ENCODE measurements around the gene CLDN10. TPM values are rescaled to one million over a fixed set of nuclear protein-coding genes. Genes with fewer than 3 reads are reported as not detected.

Gene CLDN10
- total and polyA plus RNA-seq, 2 of the 8 experiments (the other 6 are each of a cell fraction or from before 2014, with no cell fraction given): 41.2 to 43.6 TPM

DNA sequence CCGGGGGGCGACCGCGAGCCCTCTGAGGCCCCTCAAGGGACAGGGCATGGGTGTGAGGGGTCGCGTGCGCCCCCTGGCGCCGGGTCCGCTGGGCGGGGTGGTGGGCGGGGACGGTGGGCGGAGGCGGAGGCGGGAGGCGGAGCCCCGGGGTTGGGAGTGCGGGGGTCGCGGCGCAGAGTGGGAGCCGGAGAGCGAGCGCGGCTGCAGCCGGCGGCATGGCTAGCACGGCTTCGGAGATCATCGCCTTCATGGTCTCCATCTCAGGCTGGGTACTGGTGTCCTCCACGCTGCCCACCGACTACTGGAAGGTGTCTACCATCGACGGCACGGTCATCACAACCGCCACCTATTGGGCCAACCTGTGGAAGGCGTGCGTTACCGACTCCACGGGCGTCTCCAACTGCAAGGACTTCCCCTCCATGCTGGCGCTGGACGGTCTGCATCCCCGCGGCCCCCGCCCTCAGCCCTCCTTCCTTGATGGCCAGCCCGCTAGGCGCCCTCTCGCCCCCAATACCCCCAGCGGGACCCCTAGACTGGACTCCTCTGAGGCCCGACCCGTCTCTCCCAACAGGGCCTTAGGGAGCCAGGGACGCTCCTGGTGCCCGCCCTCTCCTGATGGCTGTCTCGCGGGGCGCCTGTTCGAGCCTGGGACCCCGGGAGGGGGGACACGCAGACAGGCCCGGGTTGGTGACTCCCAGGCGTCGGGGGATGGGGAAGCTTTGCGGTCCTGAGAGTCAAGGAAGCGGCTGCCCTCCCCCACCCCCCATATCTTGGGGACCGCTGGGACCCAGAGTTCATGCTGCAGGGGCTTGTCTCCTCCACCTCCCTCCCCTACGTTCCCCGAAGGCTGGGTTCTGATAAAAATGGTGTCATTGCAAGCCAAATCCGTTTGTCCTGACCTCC, at the start of gene CLDN10 (continued):
- TF ChIP-seq, protein P1, sequence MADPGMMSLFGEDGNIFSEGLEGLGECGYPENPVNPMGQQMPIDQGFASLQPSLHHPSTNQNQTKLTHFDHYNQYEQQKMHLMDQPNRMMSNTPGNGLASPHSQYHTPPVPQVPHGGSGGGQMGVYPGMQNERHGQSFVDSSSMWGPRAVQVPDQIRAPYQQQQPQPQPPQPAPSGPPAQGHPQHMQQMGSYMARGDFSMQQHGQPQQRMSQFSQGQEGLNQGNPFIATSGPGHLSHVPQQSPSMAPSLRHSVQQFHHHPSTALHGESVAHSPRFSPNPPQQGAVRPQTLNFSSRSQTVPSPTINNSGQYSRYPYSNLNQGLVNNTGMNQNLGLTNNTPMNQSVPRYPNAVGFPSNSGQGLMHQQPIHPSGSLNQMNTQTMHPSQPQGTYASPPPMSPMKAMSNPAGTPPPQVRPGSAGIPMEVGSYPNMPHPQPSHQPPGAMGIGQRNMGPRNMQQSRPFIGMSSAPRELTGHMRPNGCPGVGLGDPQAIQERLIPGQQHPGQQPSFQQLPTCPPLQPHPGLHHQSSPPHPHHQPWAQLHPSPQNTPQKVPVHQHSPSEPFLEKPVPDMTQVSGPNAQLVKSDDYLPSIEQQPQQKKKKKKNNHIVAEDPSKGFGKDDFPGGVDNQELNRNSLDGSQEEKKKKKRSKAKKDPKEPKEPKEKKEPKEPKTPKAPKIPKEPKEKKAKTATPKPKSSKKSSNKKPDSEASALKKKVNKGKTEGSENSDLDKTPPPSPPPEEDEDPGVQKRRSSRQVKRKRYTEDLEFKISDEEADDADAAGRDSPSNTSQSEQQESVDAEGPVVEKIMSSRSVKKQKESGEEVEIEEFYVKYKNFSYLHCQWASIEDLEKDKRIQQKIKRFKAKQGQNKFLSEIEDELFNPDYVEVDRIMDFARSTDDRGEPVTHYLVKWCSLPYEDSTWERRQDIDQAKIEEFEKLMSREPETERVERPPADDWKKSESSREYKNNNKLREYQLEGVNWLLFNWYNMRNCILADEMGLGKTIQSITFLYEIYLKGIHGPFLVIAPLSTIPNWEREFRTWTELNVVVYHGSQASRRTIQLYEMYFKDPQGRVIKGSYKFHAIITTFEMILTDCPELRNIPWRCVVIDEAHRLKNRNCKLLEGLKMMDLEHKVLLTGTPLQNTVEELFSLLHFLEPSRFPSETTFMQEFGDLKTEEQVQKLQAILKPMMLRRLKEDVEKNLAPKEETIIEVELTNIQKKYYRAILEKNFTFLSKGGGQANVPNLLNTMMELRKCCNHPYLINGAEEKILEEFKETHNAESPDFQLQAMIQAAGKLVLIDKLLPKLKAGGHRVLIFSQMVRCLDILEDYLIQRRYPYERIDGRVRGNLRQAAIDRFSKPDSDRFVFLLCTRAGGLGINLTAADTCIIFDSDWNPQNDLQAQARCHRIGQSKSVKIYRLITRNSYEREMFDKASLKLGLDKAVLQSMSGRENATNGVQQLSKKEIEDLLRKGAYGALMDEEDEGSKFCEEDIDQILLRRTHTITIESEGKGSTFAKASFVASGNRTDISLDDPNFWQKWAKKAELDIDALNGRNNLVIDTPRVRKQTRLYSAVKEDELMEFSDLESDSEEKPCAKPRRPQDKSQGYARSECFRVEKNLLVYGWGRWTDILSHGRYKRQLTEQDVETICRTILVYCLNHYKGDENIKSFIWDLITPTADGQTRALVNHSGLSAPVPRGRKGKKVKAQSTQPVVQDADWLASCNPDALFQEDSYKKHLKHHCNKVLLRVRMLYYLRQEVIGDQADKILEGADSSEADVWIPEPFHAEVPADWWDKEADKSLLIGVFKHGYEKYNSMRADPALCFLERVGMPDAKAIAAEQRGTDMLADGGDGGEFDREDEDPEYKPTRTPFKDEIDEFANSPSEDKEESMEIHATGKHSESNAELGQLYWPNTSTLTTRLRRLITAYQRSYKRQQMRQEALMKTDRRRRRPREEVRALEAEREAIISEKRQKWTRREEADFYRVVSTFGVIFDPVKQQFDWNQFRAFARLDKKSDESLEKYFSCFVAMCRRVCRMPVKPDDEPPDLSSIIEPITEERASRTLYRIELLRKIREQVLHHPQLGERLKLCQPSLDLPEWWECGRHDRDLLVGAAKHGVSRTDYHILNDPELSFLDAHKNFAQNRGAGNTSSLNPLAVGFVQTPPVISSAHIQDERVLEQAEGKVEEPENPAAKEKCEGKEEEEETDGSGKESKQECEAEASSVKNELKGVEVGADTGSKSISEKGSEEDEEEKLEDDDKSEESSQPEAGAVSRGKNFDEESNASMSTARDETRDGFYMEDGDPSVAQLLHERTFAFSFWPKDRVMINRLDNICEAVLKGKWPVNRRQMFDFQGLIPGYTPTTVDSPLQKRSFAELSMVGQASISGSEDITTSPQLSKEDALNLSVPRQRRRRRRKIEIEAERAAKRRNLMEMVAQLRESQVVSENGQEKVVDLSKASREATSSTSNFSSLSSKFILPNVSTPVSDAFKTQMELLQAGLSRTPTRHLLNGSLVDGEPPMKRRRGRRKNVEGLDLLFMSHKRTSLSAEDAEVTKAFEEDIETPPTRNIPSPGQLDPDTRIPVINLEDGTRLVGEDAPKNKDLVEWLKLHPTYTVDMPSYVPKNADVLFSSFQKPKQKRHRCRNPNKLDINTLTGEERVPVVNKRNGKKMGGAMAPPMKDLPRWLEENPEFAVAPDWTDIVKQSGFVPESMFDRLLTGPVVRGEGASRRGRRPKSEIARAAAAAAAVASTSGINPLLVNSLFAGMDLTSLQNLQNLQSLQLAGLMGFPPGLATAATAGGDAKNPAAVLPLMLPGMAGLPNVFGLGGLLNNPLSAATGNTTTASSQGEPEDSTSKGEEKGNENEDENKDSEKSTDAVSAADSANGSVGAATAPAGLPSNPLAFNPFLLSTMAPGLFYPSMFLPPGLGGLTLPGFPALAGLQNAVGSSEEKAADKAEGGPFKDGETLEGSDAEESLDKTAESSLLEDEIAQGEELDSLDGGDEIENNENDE (IDR thresholded peaks at IDR 0.05; ENCODE audit: insufficient replicate concordance, low read length): no peak
- TF ChIP-seq JUND (IDR thresholded peaks at IDR 0.05; ENCODE audit: low read length) (no peak), BRCA1 (IDR thresholded peaks at IDR 0.05; ENCODE audit: low read depth, low read length) (no peak), RAD21 (IDR thresholded peaks at IDR 0.05 in 1 of 2, conservative IDR thresholded peaks at IDR 0.05 in 1 of 2; ENCODE audit: low read depth in 2 of 2, low read length in 2 of 2) (peak; percentile 51 to 64), GABPA (IDR thresholded peaks at IDR 0.05; ENCODE audit: borderline replicate concordance, insufficient read depth, low read length) (no peak), POU5F1 (IDR thresholded peaks at IDR 0.05; ENCODE audit: low read depth, low read length) (no peak), KDM4A (IDR thresholded peaks at IDR 0.05; ENCODE audit: low read depth, low read length, severe bottlenecking) (peak; percentile 86), TCF12 (IDR thresholded peaks at IDR 0.05; ENCODE audit: low read depth, low read length) (no peak), HDAC6 (IDR thresholded peaks at IDR 0.05; ENCODE audit: low read depth, low read length) (no peak)
